ENCODE results near the gene AKAP13. TPM values are rescaled to one million over a fixed set of nuclear protein-coding genes. Genes with fewer than 3 reads are reported as not detected.
"Not testable (repeated sequence)": the region's sequence is repeated elsewhere in the genome, so short reads cannot be mapped to it uniquely, and the experiment has no call there.

Gene AKAP13
- total RNA-seq, 2 donors from 2014 or later = 105 to 106 TPM

- H3K27ac Mint-ChIP-seq = peak overlapping the region; percentile 99
- ATAC-seq (peak in 1 of 2 donors; percentile 4), DNase-seq (ENCODE audit: low spot score in 2 of 2) (no peak)
- peaks cover 21 to 33% of the 10 kb centered on the region in 2 donors for H3K36me3 Mint-ChIP-seq
- no peaks in the 10 kb centered on the region for H3K9me3 Mint-ChIP-seq
Observed at GRCh38 chr15:85583442-85583841, 203.0 kb downstream of the AKAP13 start.

GRCh38 chr15:85583923-85584390, 203.6 kb downstream of the AKAP13 start:
- DNase-seq (ENCODE audit: low spot score in 2 of 2) = peak in 1 of 2 donors; percentile 64
- Mint-ChIP-seq H3K27ac (peak overlapping the region; percentile 99), H3K9me3 (no peaks in the 10 kb centered on the region), H3K36me3 (peaks cover 18 to 30% of the 10 kb centered on the region in 2 donors)
- peak in 1 of 2 donors; percentile 52 for ATAC-seq

- peaks cover 13 to 27% of the 10 kb centered on the region in 2 donors for H3K36me3 Mint-ChIP-seq
- peak overlapping the region in 1 of 2 donors; percentile 99 for H3K27ac Mint-ChIP-seq
- no peaks in the 10 kb centered on the region for H3K9me3 Mint-ChIP-seq
- no peak for ATAC-seq
- no peak for DNase-seq (ENCODE audit: low spot score in 2 of 2)
Observed at GRCh38 chr15:85584872-85585271, 204.5 kb downstream of the AKAP13 start.

GRCh38 chr15:85586196-85586595, 205.8 kb downstream of the AKAP13 start:
- Mint-ChIP-seq H3K27ac (peak overlapping the region in 1 of 2 donors; percentile 86), H3K36me3 (peaks cover 11 to 23% of the 10 kb centered on the region in 2 donors)
- H3K9me3 Mint-ChIP-seq = not testable (repeated sequence)
- ATAC-seq = peak; percentile 8 to 10
- DNase-seq (ENCODE audit: low spot score in 2 of 2) = peak; percentile 36 to 65

GRCh38 chr15:85587707-85588411, 207.5 kb downstream of the AKAP13 start:
- Mint-ChIP-seq H3K9me3 (no peaks in the 10 kb centered on the region), H3K27ac (no peak overlapping the region), H3K36me3 (peaks cover 4 to 19% of the 10 kb centered on the region in 2 donors)
- DNase-seq (ENCODE audit: low spot score in 2 of 2) (no peak), ATAC-seq (no peak)

GRCh38 chr15:85588677-85589076, 208.3 kb downstream of the AKAP13 start:
- H3K9me3 Mint-ChIP-seq = no peaks in the 10 kb centered on the region
- no peak for ATAC-seq
- H3K27ac Mint-ChIP-seq = no peak overlapping the region
- H3K36me3 Mint-ChIP-seq = peaks cover 4 to 13% of the 10 kb centered on the region in 2 donors
- DNase-seq (ENCODE audit: low spot score in 2 of 2) = no peak

- H3K27ac Mint-ChIP-seq = no peak overlapping the region
- ATAC-seq = no peak
- DNase-seq (ENCODE audit: low spot score in 2 of 2) = no peak
- peaks cover 4 to 6% of the 10 kb centered on the region in 2 donors for H3K36me3 Mint-ChIP-seq
- H3K9me3 Mint-ChIP-seq = no peaks in the 10 kb centered on the region
Observed at GRCh38 chr15:85589851-85590250, 209.4 kb downstream of the AKAP13 start.

GRCh38 chr15:85591622-85592021, 211.2 kb downstream of the AKAP13 start:
- no peak for ATAC-seq
- no peak overlapping the region for H3K27ac Mint-ChIP-seq
- DNase-seq (ENCODE audit: low spot score in 2 of 2) = no peak
- H3K9me3 Mint-ChIP-seq = no peaks in the 10 kb centered on the region
- peaks cover 0 to 6% of the 10 kb centered on the region in 2 donors for H3K36me3 Mint-ChIP-seq

GRCh38 chr15:85592148-85592547, 211.7 kb downstream of the AKAP13 start:
- DNase-seq (ENCODE audit: low spot score in 2 of 2) (no peak), ATAC-seq (no peak)
- no peaks in the 10 kb centered on the region for H3K9me3 Mint-ChIP-seq
- no peak overlapping the region for H3K27ac Mint-ChIP-seq
- H3K36me3 Mint-ChIP-seq = peaks cover 0 to 6% of the 10 kb centered on the region in 2 donors

- Mint-ChIP-seq H3K9me3 (no peaks in the 10 kb centered on the region), H3K36me3 (peaks cover 0 to 15% of the 10 kb centered on the region in 2 donors), H3K27ac (no peak overlapping the region)
- no peak for ATAC-seq
- no peak for DNase-seq (ENCODE audit: low spot score in 2 of 2)
Observed at GRCh38 chr15:85593809-85594445, 213.5 kb downstream of the AKAP13 start.

GRCh38 chr15:85595804-85596536, 215.6 kb downstream of the AKAP13 start:
- DNase-seq (ENCODE audit: low spot score in 2 of 2) (no peak), ATAC-seq (peak; percentile 70 to 76)
- Mint-ChIP-seq H3K36me3 (peaks cover 0 to 15% of the 10 kb centered on the region in 2 donors), H3K9me3 (no peaks in the 10 kb centered on the region), H3K27ac (peak overlapping the region; percentile 69 to 82)

GRCh38 chr15:85597155-85597815, 216.9 kb downstream of the AKAP13 start:
- no peaks in the 10 kb centered on the region for H3K9me3 Mint-ChIP-seq
- H3K27ac Mint-ChIP-seq = peak overlapping the region in 1 of 2 donors; percentile 73
- peaks cover 0 to 15% of the 10 kb centered on the region in 2 donors for H3K36me3 Mint-ChIP-seq
- DNase-seq (ENCODE audit: low spot score in 2 of 2) (no peak), ATAC-seq (peak; percentile 76 to 89)

GRCh38 chr15:85598219-85598618, 217.8 kb downstream of the AKAP13 start:
- Mint-ChIP-seq H3K36me3 (peaks cover 0 to 9% of the 10 kb centered on the region in 2 donors), H3K27ac (peak overlapping the region in 1 of 2 donors; percentile 55), H3K9me3 (no peaks in the 10 kb centered on the region)
- ATAC-seq = no peak
- no peak for DNase-seq (ENCODE audit: low spot score in 2 of 2)

- ATAC-seq (no peak), DNase-seq (ENCODE audit: low spot score in 2 of 2) (no peak)
- Mint-ChIP-seq H3K36me3 (peaks cover 3 to 9% of the 10 kb centered on the region in 2 donors), H3K9me3 (no peaks in the 10 kb centered on the region), H3K27ac (no peak overlapping the region)
Observed at GRCh38 chr15:85598718-85599398, 218.5 kb downstream of the AKAP13 start.

GRCh38 chr15:85600001-85600400, 219.6 kb downstream of the AKAP13 start:
- DNase-seq (ENCODE audit: low spot score in 2 of 2) (no peak), ATAC-seq (no peak)
- peaks cover 4 to 15% of the 10 kb centered on the region in 2 donors for H3K36me3 Mint-ChIP-seq
- H3K9me3 Mint-ChIP-seq = no peaks in the 10 kb centered on the region
- no peak overlapping the region for H3K27ac Mint-ChIP-seq

- Mint-ChIP-seq H3K27ac (no peak overlapping the region), H3K36me3 (peaks cover 4 to 21% of the 10 kb centered on the region in 2 donors), H3K9me3 (no peaks in the 10 kb centered on the region)
- DNase-seq (ENCODE audit: low spot score in 2 of 2) (no peak), ATAC-seq (peak in 1 of 2 donors; percentile 56)
Observed at GRCh38 chr15:85603160-85603559, 222.8 kb downstream of the AKAP13 start.

All from activated naive CD4-positive, alpha-beta T cell treated with anti-CD3 and anti-CD28 coated beads, Interleukin-2, amount 50 U/mL, for 72 hours (primary cell).